Panc1 (cell line): ENCODE measurements around the gene CTNNBIP1. TPM values are rescaled to one million over a fixed set of nuclear protein-coding genes. Genes with fewer than 3 reads are reported as not detected.
"Not testable (repeated sequence)": the region's sequence is repeated elsewhere in the genome, so short reads cannot be mapped to it uniquely, and the experiment has no call there.

ENCODE experiments used
- ATAC-seq: fragments of 200-7000 bp; cut with Tn5 transposase; 2 replicates; pipeline ENCODE4 v1.9.1; 2020; ENCODE audit warnings: mild to moderate bottlenecking, moderate library complexity
- BruUV-seq: library from RNA; stranded (reverse); fragments of 400-500 nt; replicated peaks from 2 replicates; lab custom pipeline; 2021; lab: Mats Ljungman, UMichigan
- CTCF ChIA-PET: fragments of 300-600 bp; sonication (Branson Sonifier 250); formaldehyde crosslinking; loops from one replicate; lab custom pipeline; 2022; ENCODE audit warnings: antibody characterized with exemption; lab: Charles Lee
- POLR2A ChIA-PET: fragments of 300-600 bp; sonication (Branson Sonifier 250); formaldehyde crosslinking; loops from one replicate; lab custom pipeline; 2022; ENCODE audit warnings: antibody characterized with exemption; lab: Charles Lee
- DNase-seq: peaks from one replicate; pipeline ENCODE4 v3.0.0-alpha.2; 2010; ENCODE audit warnings: low read depth, low spot score
- H3K27ac ChIP-seq: 2 replicates; pipeline ENCODE4 v1.5.1; 2011; ENCODE audit warnings: mild to moderate bottlenecking, low read length, inconsistent platforms
- H3K27me3 ChIP-seq: fragments of 200-500 bp; sonication (Bioruptor generic); 2 replicates; pipeline ENCODE4 v1.6.0; 2014; ENCODE audit warnings: low read length, inconsistent platforms; ENCODE audit not compliant: control insufficient read depth, insufficient read depth
- H3K36me3 ChIP-seq: fragments of 200-500 bp; sonication (Bioruptor generic); 2 replicates; pipeline ENCODE4 v1.5.1; 2014; ENCODE audit warnings: inconsistent platforms, mild to moderate bottlenecking, low read length, moderate library complexity; ENCODE audit not compliant: control insufficient read depth, insufficient read depth
- H3K4me1 ChIP-seq: 2 replicates; pipeline ENCODE4 v1.5.1; 2011; ENCODE audit warnings: inconsistent platforms, mild to moderate bottlenecking, low read length, moderate library complexity; ENCODE audit not compliant: control insufficient read depth, insufficient read depth
- H3K4me3 ChIP-seq, 2 experiments: 2 replicates each; pipeline ENCODE4 v1.5.1; 2011 to 2012; ENCODE audit warnings: low read depth in 2 of 2, low read length in 2 of 2, mild to moderate bottlenecking in 2 of 2, inconsistent platforms in 1 of 2, moderate library complexity in 1 of 2
- H3K9me3 ChIP-seq: fragments of 200-500 bp; sonication (Bioruptor generic); 2 replicates; pipeline ENCODE4 v1.5.1; 2014; ENCODE audit warnings: low read depth, mild to moderate bottlenecking, inconsistent platforms, low read length, moderate library complexity; ENCODE audit not compliant: control insufficient read depth, insufficient read depth
- CTCF ChIP-seq: fragments of 450-650 bp; IDR thresholded peaks from 2 replicates; pipeline ENCODE4 v1.5.1; 2017; ENCODE audit warnings: mild to moderate bottlenecking
- POLR2AphosphoS5 ChIP-seq: IDR thresholded peaks from 2 replicates; pipeline ENCODE4 v1.6.1; 2012; ENCODE audit warnings: mild to moderate bottlenecking, low read depth, low read length, moderate library complexity
- REST ChIP-seq, 2 experiments: IDR thresholded peaks; 2 replicates each; pipeline ENCODE4 v1.6.1; 2011 to 2012; ENCODE audit warnings: low read depth in 2 of 2, control low read depth in 1 of 2, low read length in 1 of 2, mild to moderate bottlenecking in 1 of 2, moderate library complexity in 1 of 2; ENCODE audit not compliant: insufficient read depth in 1 of 2
- SIN3A ChIP-seq: IDR thresholded peaks from 2 replicates; pipeline ENCODE4 v1.6.1; 2012; ENCODE audit warnings: low read depth, mild to moderate bottlenecking, low read length, moderate library complexity, borderline replicate concordance; ENCODE audit not compliant: insufficient read depth
- TCF7L2 ChIP-seq: IDR thresholded peaks from 2 replicates; pipeline ENCODE4 v1.6.1; 2011; ENCODE audit warnings: mild to moderate bottlenecking, low read depth, low read length, inconsistent platforms
- in situ Hi-C: cut with HindIII; loops from 2 replicates; pipeline ENCODE4 v1.10.0; 2016; ENCODE audit warnings: low sequenced_read_pairs, low pct_unique_long_range_greater_than_20kb
- intact Hi-C: fragments of 100-400 bp; cut with micrococcal nuclease; formaldehyde crosslinking; loops from one replicate; pipeline ENCODE4 v1.10.0; 2022; ENCODE audit not compliant: unreplicated experiment
- total RNA-seq: library from RNA; stranded (reverse); gene quantifications from one replicate; pipeline ENCODE4 v1.2.1, GENCODE V29; 2021; ENCODE audit not compliant: unreplicated experiment

Gene CTNNBIP1
- total RNA-seq, 1 experiment from 2014 or later = 36.9 TPM

- CTCF ChIA-PET = no interaction called here
- H3K36me3 ChIP-seq = no peaks in the 10 kb centered on the region
- H3K4me1 ChIP-seq = peaks cover 8% of the 10 kb centered on the region; the same call in 1 of the 2 replicates
- H3K9me3 ChIP-seq = no peaks in the 10 kb centered on the region
- no peak overlapping the region for H3K27ac ChIP-seq
- in situ Hi-C loops = no loop called here
- intact Hi-C loops = no loop called here
- BruUV-seq = no TSS peak
- ATAC-seq (no peak), DNase-seq (no peak)
- H3K27me3 ChIP-seq = no peaks in the 10 kb centered on the region
- POLR2A ChIA-PET = no interaction called here
- TF ChIP-seq TCF7L2 (no peak), REST (IDR thresholded peaks at IDR 0.05; ENCODE audit: insufficient read depth in 1 of 2, low read depth in 2 of 2, low read length in 1 of 2) (no peak), POLR2AphosphoS5 (no peak), SIN3A (no peak), CTCF (no peak)
- no peak overlapping the region for H3K4me3 ChIP-seq
These were observed 102.5 kb downstream of the CTNNBIP1 start for GRCh38 chr1:9807541-9807940.

- CTCF ChIA-PET, POLR2A ChIA-PET, BruUV-seq, H3K36me3 ChIP-seq, intact Hi-C loops, H3K27ac ChIP-seq, in situ Hi-C loops, H3K27me3 ChIP-seq, ATAC-seq, H3K4me1 ChIP-seq, H3K9me3 ChIP-seq, H3K4me3 ChIP-seq, DNase-seq: not testable (repeated sequence)
These were observed 104.1 kb downstream of the CTNNBIP1 start for GRCh38 chr1:9805972-9806371.

- ATAC-seq (no peak), DNase-seq (no peak)
- CTCF ChIA-PET = no interaction called here
- intact Hi-C loops = no loop called here
- Histone ChIP-seq H3K9me3 (no peaks in the 10 kb centered on the region), H3K27ac (no peak overlapping the region), H3K4me3 (no peak overlapping the region), H3K36me3 (no peaks in the 10 kb centered on the region), H3K4me1 (peaks cover 5% of the 10 kb centered on the region; the same call in 1 of the 2 replicates), H3K27me3 (no peaks in the 10 kb centered on the region)
- no TSS peak for BruUV-seq
- in situ Hi-C loops = no loop called here
- no peak for TF ChIP-seq POLR2AphosphoS5
- TF ChIP-seq SIN3A = no peak
- TF ChIP-seq REST (IDR thresholded peaks at IDR 0.05; ENCODE audit: insufficient read depth in 1 of 2, low read depth in 2 of 2, low read length in 1 of 2) = no peak
- no peak for TF ChIP-seq CTCF
- no peak for TF ChIP-seq TCF7L2
- POLR2A ChIA-PET = no interaction called here
These were observed 105.0 kb downstream of the CTNNBIP1 start for GRCh38 chr1:9805006-9805508.
